Frontal cortex (tissue), 1 donor: ENCODE results near the gene MS4A4E. TPM values are rescaled to one million over a fixed set of nuclear protein-coding genes. Genes with fewer than 3 reads are reported as not detected.

Experiments
- small RNA-seq: library from RNA; depleted of rRNA; stranded (forward); fragments of <200 nt; gene quantifications from one replicate; pipeline ENCODE3, GENCODE V24; 2014
- total RNA-seq: library from RNA; depleted of rRNA; stranded (reverse); fragments of >200 nt; gene quantifications from one replicate; pipeline ENCODE4 v1.2.3, GENCODE V29; 2014

Gene MS4A4E
- total RNA-seq, 1 donor from 2014 or later: not detected

Small RNA genes lying within 50 kb of the gene (small RNA-seq; reads per million reads assigned to genes)
- gene MIR6503: not detected

Other genes with a start within 250 kb of the MS4A4E start
- gene OOSP4B, start 226.0 kb downstream of the MS4A4E start, total RNA-seq: not detected
- gene OOSP2, start 202.7 kb downstream of the MS4A4E start, total RNA-seq: not detected
- 0.41 TPM for gene MS4A3, start 186.5 kb downstream of the MS4A4E start, total RNA-seq
- under 0.01 TPM for gene MS4A2, start 154.5 kb downstream of the MS4A4E start, total RNA-seq
- gene MS4A6A, start 60.1 kb downstream of the MS4A4E start, total RNA-seq: 2.4 TPM
- gene MS4A4A, start 37.5 kb upstream of the MS4A4E start, total RNA-seq: 2.0 TPM
- not detected for gene MS4A6E, start 84.1 kb upstream of the MS4A4E start, total RNA-seq
- 1.2 TPM for gene MS4A7, start 135.4 kb upstream of the MS4A4E start, total RNA-seq
- gene MS4A14, start 153.3 kb upstream of the MS4A4E start, total RNA-seq: not detected
- gene MS4A5, start 186.4 kb upstream of the MS4A4E start, total RNA-seq: not detected
- gene MS4A1, start 212.7 kb upstream of the MS4A4E start, total RNA-seq: under 0.01 TPM
- not detected for gene MS4A12, start 249.6 kb upstream of the MS4A4E start, total RNA-seq